Kidney capillary endothelial cell (primary cell): ENCODE data around the gene MTCH1.

ENCODE experiments used
- DNase-seq: peaks from one replicate; pipeline ENCODE4 v3.0.0-alpha.2; 2018; ENCODE audit warnings: low spot score

The MTCH1 gene

GRCh38 chr6:36926708-36927513 is 59.1 kb downstream of the MTCH1 start:
- no peak for DNase-seq

- DNase-seq = no peak
These were observed 60.2 kb downstream of the MTCH1 start for GRCh38 chr6:36925809-36926208.

- DNase-seq = no peak
These were observed 61.1 kb downstream of the MTCH1 start for GRCh38 chr6:36924778-36925374.

GRCh38 chr6:36924131-36924530 is 61.9 kb downstream of the MTCH1 start:
- no peak for DNase-seq

GRCh38 chr6:36920546-36920945 is 65.5 kb downstream of the MTCH1 start:
- no peak for DNase-seq

GRCh38 chr6:36920049-36920448 is 65.9 kb downstream of the MTCH1 start:
- DNase-seq = no peak
